ENCODE measurements around the gene KIR3DL1.
"Not testable (repeated sequence)": the region's sequence is repeated elsewhere in the genome, so short reads cannot be mapped to it uniquely, and the experiment has no call there.

Gene KIR3DL1

DNA sequence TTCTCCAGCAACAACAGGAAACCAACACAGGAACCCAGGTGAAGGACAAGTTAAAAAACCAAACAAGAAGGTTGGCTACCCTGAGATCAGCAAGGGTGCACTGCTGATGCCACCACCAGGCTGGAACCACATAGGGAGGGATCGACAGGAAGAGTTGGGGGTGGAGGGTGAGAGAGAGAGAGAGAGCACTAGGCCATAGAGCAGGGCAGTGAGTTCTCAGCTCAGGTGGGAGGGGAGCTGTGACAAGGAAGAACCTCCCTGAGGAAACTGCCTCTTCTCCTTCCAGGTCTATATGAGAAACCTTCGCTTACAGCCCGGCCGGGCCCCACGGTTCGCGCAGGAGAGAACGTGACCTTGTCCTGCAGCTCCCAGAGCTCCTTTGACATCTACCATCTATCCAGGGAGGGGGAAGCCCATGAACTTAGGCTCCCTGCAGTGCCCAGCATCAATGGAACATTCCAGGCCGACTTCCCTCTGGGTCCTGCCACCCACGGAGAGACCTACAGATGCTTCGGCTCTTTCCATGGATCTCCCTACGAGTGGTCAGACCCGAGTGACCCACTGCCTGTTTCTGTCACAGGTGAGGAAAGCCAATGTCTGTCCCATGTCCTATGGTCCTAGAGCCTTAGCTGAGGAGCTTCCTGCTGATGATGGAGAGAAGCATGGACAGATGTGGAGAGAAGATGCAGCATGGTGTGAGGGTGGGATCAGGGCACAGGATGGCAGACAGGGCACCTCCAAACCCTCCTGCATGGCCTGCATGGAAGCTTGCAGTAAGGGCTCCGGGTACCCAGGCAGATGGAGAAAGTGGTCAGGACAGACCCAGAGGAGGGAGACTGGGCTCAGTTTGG, 10.4 kb upstream of the KIR3DL1 start:
- TF ChIP-seq, protein P1, sequence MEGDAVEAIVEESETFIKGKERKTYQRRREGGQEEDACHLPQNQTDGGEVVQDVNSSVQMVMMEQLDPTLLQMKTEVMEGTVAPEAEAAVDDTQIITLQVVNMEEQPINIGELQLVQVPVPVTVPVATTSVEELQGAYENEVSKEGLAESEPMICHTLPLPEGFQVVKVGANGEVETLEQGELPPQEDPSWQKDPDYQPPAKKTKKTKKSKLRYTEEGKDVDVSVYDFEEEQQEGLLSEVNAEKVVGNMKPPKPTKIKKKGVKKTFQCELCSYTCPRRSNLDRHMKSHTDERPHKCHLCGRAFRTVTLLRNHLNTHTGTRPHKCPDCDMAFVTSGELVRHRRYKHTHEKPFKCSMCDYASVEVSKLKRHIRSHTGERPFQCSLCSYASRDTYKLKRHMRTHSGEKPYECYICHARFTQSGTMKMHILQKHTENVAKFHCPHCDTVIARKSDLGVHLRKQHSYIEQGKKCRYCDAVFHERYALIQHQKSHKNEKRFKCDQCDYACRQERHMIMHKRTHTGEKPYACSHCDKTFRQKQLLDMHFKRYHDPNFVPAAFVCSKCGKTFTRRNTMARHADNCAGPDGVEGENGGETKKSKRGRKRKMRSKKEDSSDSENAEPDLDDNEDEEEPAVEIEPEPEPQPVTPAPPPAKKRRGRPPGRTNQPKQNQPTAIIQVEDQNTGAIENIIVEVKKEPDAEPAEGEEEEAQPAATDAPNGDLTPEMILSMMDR (IDR thresholded peaks at IDR 0.05; ENCODE audit: low read depth, low read length), result no peak
- no peak overlapping the region for H3K4me3 ChIP-seq (replicated peaks in 1 of 2; ENCODE audit: low read depth in 2 of 2, low read length in 2 of 2)
- DNase-seq (ENCODE audit: low read depth in 2 of 2), result no peak

DNA sequence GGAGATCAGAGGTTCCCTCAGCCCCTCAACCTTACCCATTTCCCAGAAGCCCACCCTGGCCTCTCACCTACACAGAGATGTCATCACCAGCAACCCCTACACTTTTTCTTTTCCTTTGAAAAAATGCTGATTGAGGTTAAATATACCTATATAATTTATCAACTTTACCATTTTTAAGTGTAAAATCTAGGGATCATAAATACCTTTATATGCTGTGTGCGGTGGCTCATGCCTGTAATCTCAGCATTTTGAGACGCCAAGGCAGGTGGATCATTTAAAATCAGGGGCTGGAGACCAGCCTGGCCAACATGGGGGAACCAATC, 9.8 kb upstream of the KIR3DL1 start:
- TF ChIP-seq, protein P1 (IDR thresholded peaks at IDR 0.05; ENCODE audit: low read depth, low read length), result no peak
- no peak for DNase-seq (ENCODE audit: low read depth in 2 of 2)

DNA sequence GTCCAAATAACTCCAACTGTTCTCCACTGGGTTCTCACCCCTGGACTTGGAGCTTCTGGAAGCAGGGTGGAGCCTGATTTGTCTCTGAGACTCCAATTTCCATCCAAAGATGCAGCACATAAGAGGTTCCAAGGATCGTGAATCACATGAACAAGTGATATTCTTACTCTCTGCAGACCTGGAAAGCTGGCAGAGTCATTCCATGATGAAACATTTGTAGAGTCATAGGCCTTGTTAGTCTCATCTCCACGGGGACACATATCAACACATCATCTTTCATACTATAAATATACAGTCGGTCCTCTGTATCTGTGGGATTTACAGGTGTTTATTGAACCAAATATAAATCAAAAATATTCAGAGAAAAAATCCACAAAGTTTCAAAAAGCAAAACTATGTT, 1.7 kb upstream of the KIR3DL1 start:
- H3K4me3 ChIP-seq (replicated peaks in 1 of 2; ENCODE audit: low read depth in 2 of 2, low read length in 2 of 2); DNase-seq (ENCODE audit: low read depth in 2 of 2): not testable (repeated sequence)

More for the DNA sequence above, 9.8 kb upstream of the KIR3DL1 start:
- no peak overlapping the region for H3K4me3 ChIP-seq (replicated peaks in 1 of 2; ENCODE audit: low read depth in 2 of 2, low read length in 2 of 2)

DNA sequence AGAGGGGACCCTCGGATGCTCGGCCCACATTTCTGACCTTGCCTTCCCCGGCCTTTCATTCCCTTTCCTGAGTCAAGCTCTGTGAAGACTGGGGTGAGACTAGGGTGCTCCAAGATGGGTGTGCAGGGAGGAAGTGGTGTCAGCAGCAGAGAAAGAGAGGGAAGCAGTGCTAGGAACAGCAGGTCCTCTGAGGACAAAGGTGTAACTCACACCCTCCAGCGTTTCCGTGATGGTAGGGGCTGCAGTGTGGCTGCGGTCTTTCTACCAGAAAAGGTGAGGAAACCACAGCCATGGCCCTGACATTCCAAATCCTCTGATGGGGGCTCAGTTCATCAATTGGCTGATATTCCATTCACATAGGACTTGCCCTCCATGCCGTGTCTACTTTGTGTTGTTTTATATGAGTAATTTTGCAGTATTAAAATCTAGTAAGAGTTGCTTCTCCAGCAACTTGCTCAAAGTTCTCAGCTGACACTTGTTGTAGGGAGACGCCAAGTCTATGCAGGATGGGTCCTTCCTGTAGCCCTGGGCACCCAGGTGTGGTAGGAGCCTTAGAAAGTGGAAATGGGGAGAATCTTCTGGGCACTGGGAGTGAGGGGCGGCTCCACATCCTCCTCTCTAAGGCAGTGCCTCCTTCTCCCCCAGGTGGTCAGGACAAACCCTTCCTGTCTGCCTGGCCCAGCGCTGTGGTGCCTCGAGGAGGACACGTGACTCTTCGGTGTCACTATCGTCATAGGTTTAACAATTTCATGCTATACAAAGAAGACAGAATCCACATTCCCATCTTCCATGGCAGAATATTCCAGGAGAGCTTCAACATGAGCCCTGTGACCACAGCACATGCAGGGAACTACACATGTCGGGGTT, 1.6 kb downstream of the KIR3DL1 start:
- no peak overlapping the region for H3K4me3 ChIP-seq (replicated peaks in 1 of 2; ENCODE audit: low read depth in 2 of 2, low read length in 2 of 2)
- TF ChIP-seq, protein P1 (IDR thresholded peaks at IDR 0.05; ENCODE audit: low read depth, low read length), result no peak
- no peak for DNase-seq (ENCODE audit: low read depth in 2 of 2)

DNA sequence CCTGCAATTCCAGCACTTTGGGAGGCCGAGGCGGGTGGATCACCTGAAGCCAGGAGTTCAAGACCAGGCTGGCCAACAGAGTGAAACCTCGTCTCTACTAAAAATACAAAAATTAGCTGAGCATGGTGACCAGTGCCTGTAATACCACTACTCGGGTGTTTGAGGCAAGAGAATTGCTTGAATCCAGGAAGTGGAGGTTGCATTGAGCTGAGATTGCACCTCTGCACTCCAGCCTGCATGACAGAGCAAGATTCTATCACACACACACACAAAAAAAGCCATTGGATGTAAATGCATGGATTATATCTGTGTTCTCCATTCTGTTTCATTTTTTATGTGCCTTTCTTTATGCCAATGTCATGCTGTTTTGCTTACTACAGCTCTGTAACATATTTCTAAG, 8.1 kb downstream of the KIR3DL1 start:
- not testable (repeated sequence) for DNase-seq (ENCODE audit: low read depth in 2 of 2)

DNA sequence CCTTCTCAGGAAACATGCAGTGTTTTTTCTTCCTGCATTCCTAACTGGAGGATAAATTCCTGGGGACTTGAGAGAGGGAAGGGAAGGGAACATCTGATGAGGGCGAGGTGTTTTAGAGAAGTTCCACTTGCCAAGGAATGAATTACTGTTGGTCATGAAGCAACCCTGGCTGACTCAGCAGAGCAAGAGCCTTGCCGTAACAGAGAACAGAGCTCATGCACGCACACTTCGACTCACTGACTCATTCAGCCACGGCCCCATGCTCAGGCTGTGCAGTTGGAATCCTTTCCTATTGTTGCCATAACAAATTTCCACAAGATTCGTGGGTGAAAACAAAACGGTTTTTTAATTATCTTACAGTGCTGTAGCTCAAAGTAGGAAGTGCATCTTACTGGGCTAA, 9.1 kb downstream of the KIR3DL1 start:
- DNase-seq (ENCODE audit: low read depth in 2 of 2); H3K4me3 ChIP-seq (replicated peaks in 1 of 2; ENCODE audit: low read depth in 2 of 2, low read length in 2 of 2): not testable (repeated sequence)

More for the DNA sequence above, 8.1 kb downstream of the KIR3DL1 start:
- not testable (repeated sequence) for H3K4me3 ChIP-seq (replicated peaks in 1 of 2; ENCODE audit: low read depth in 2 of 2, low read length in 2 of 2)

DNA sequence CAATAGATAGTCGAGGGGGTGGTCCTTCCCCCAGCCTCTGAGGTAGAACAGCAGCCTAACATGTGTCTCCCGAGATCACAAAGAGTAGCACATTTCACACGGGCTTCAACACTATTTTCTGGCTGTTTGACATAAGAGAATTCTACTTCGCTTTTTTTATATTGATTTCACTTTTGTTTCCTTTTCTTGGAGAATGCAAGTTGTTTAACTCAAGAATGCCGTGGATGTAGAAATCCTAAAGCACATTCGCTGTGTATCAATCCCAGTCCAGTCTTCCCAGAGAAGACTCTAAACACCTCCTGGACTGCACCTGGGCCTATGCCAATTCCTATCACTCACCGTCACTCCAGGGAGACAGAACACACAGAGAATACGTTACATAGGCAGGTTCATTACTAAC, 11.8 kb downstream of the KIR3DL1 start:
- H3K4me3 ChIP-seq (replicated peaks in 1 of 2; ENCODE audit: low read depth in 2 of 2, low read length in 2 of 2); DNase-seq (ENCODE audit: low read depth in 2 of 2): not testable (repeated sequence)

DNA sequence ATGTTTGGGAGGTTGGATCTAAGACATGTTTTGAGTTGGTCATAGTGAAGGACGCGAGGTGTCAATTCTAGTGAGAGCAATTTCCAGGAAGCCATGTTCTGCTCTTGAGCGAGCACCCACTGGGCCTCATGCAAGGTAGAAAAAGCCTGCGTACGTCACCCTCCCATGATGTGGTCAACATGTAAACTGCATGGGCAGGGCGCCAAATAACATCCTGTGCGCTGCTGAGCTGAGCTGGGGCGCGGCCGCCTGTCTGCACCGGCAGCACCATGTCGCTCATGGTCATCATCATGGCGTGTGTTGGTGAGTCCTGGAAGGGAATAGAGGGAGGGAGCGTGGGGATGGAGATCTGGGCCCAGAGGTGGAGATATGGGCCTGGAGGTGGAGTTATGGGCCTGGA, 16.2 kb downstream of the KIR3DL1 start, which contains the start of gene KIR2DS4:
KIR2DS4 (plus strand) TSS at position 181 of the 400 bp plus-strand sequence.
- DNase-seq (ENCODE audit: low read depth in 2 of 2); H3K4me3 ChIP-seq (replicated peaks in 1 of 2; ENCODE audit: low read depth in 2 of 2, low read length in 2 of 2): not testable (repeated sequence)

DNA sequence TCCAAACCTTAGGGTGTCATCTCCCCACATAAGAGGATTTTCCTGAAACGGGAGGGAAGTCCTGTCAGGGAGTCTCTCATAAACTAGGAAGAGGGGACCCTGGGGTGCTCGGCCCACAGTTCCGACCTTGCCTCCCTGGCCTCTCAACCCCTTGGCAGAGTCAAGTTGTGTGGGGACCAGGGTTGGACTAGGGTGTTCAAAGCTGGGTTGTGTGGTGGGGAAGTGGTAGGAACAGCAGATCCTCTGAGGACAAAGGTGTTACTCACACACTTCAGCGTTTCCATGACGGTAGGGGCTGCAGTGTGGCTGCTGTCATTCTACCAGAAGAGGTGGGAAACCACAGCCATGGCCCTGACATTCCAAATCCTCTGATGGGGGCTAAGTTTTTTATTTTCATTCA, 18.9 kb downstream of the KIR3DL1 start:
- not testable (repeated sequence) for DNase-seq (ENCODE audit: low read depth in 2 of 2); H3K4me3 ChIP-seq (replicated peaks in 1 of 2; ENCODE audit: low read depth in 2 of 2, low read length in 2 of 2)

DNA sequence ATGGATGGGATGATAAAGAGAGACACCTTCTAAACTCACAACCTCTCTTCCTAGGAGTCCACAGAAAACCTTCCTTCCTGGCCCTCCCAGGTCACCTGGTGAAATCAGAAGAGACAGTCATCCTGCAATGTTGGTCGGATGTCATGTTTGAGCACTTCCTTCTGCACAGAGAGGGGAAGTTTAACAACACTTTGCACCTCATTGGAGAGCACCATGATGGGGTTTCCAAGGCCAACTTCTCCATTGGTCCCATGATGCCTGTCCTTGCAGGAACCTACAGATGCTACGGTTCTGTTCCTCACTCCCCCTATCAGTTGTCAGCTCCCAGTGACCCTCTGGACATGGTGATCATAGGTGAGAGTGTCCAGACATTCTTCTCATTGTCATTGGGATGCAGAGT, 21.3 kb downstream of the KIR3DL1 start:
- DNase-seq (ENCODE audit: low read depth in 2 of 2); H3K4me3 ChIP-seq (replicated peaks in 1 of 2; ENCODE audit: low read depth in 2 of 2, low read length in 2 of 2): not testable (repeated sequence)

DNA sequence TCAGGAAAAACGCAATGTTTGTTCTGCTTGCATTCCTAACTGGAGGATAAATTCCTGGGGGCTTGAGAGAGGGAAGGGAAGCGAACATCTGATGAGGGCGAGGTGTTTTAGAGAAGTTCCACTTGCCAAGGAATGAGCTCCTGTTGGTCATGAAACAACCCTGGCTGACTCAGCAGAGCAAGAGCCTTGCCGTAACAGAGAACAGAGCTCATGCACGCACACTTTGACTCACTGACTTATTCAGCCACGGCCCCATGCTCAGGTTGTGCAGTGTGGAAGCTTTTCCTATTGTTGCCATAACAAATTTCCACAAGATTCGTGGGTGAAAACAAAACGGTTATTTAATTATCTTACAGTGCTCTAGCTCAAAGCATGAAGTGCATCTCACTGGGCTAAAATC, 26.9 kb downstream of the KIR3DL1 start:
- DNase-seq (ENCODE audit: low read depth in 2 of 2); H3K4me3 ChIP-seq (replicated peaks in 1 of 2; ENCODE audit: low read depth in 2 of 2, low read length in 2 of 2): not testable (repeated sequence)

DNA sequence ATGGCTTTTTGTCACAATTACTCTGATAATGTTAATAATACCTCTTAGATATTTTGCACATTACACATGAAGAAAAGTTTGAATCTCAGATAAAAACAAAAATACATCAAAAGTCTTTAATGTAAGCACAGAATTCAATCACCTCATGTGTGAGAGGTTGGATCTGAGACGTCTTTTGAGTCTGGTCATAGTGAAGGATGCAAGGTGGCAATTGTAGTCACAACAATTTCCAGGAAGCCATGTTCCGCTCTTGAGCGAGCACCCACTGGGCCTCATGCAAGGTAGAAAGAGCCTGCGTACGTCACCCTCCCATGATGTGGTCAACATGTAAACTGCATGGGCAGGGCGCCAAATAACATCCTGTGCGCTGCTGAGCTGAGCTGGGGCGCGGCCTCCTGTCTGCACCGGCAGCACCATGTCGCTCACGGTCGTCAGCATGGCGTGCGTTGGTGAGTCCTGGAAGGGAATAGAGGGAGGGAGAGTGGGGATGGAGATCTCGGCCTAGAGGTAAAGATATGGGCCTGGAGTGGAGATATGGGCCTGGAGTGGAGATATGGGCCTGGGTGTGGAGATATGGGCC, 33.9 kb downstream of the KIR3DL1 start, which contains the start of gene KIR3DL2:
KIR3DL2 (plus strand) TSS at position 383 of the 580 bp plus-strand sequence; CDS start at position 416, 33 bp downstream.
- not testable (repeated sequence) for H3K4me3 ChIP-seq (replicated peaks in 1 of 2; ENCODE audit: low read depth in 2 of 2, low read length in 2 of 2); DNase-seq (ENCODE audit: low read depth in 2 of 2)

All from cardiac fibroblast (primary cell).